Kidney tubule cell (primary cell): ENCODE results near the gene ASB17.
"Not testable (repeated sequence)": the region's sequence is repeated elsewhere in the genome, so short reads cannot be mapped to it uniquely, and the experiment has no call there.

Experiments used
- DNase-seq: peaks from one replicate; pipeline ENCODE4 v3.0.0-alpha.2; 2018; ENCODE audit warnings: low spot score

Gene ASB17

GRCh38 chr1:75932304-75932703, at the start of gene ASB17:
Gene ASB17, minus strand, starts transcription at chr1:75932404. Its CDS starts 113 bp downstream, at chr1:75932291.
- DNase-seq: no peak

- DNase-seq: no peak
These were observed 49.0 kb upstream of the ASB17 start for GRCh38 chr1:75980972-75981897.

GRCh38 chr1:75970631-75971030, 38.4 kb upstream of the ASB17 start:
- DNase-seq: no peak

GRCh38 chr1:75969550-75969949, 37.3 kb upstream of the ASB17 start:
- DNase-seq: peak; percentile 39

GRCh38 chr1:75967719-75968118, 35.5 kb upstream of the ASB17 start:
- DNase-seq: no peak

GRCh38 chr1:75964760-75965408, 32.7 kb upstream of the ASB17 start:
- no peak for DNase-seq

GRCh38 chr1:75964110-75964759, 32.0 kb upstream of the ASB17 start:
- peak; percentile 86 for DNase-seq

- peak; percentile 64 for DNase-seq
These were observed 22.4 kb upstream of the ASB17 start for GRCh38 chr1:75954586-75954985.

GRCh38 chr1:75953461-75953860, 21.3 kb upstream of the ASB17 start:
- peak; percentile 93 for DNase-seq

GRCh38 chr1:75952016-75952415, 19.8 kb upstream of the ASB17 start:
- no peak for DNase-seq

GRCh38 chr1:75950176-75950575, 18.0 kb upstream of the ASB17 start:
- DNase-seq: no peak

GRCh38 chr1:75943037-75943436, 10.8 kb upstream of the ASB17 start:
- not testable (repeated sequence) for DNase-seq

- DNase-seq: no peak
These were observed 4.8 kb upstream of the ASB17 start for GRCh38 chr1:75937034-75937433.

- no peak for DNase-seq
These were observed 9.5 kb downstream of the ASB17 start for GRCh38 chr1:75922698-75923097.

GRCh38 chr1:75916834-75917233, 15.4 kb downstream of the ASB17 start:
- no peak for DNase-seq

- peak; percentile 62 for DNase-seq
These were observed 23.5 kb downstream of the ASB17 start for GRCh38 chr1:75908717-75909152.

- DNase-seq: no peak
These were observed 30.8 kb downstream of the ASB17 start for GRCh38 chr1:75901371-75901770.

- DNase-seq: no peak
These were observed 47.8 kb downstream of the ASB17 start for GRCh38 chr1:75884437-75884836.

GRCh38 chr1:75879985-75880384, 52.2 kb downstream of the ASB17 start:
- DNase-seq: no peak

- DNase-seq: no peak
These were observed 61.3 kb downstream of the ASB17 start for GRCh38 chr1:75870951-75871350.
